ENCODE measurements around the gene SLC27A5.
"Not testable (repeated sequence)": the region's sequence is repeated elsewhere in the genome, so short reads cannot be mapped to it uniquely, and the experiment has no call there.

Gene SLC27A5

DNA sequence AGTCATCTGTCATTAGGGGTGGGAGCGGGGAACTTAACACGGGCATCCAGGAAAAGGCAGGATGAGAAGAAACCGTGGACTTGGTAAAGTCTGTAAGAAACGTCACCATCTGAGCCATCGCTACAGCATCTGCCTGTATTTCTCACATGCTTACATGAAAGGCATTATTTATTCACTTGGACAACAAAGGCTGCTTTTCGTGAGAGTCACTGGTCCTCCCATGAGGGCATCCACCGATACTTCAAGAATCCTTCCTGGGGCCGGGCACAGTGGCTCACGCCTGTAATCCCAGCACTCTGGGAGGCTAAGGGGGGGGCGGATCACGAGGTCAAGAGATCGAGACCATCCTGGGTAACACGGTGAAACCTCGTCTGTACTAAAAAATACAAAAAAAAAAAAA lies 19.5 kb downstream of the SLC27A5 start:
- DNase-seq = no peak

DNA sequence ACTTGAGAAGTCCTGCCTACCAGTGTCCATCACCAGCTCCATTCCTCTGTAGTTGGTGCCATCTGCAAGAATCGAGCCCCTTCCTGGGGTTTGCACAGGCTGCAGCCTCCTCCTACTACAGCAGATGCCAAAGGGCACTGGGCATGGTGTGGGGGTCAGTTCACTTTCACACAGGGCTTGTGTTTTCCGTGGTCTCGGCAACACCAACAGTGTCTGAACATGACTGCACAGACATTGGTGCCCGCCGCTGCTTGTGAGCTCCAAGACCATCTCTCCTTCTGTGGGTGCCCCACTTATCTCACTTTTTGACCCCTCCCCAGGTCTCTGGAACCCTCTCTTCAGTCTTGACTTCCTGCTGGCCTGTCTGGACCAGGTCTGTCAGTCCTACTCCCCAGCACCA lies 20.4 kb downstream of the SLC27A5 start:
- DNase-seq = no peak

DNA sequence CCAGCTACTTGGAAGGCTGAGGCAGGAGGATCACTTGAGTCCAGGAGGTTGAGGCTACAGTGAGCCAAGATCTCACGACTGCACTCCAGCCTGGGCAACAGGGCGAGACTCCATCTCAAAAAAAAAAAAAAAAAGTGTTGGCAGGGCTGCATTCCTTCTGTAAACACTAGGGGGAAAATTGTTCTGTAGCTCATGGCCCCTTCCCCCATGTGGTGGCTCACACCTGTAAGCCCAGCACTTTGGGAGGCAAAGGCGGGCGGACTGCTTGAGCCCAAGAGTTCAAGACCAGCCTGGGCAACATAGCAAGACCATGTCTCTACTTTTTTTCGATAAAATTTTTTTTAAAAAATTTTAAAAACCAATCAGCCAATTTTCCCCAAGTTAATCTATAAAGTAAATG lies 27.4 kb downstream of the SLC27A5 start:
- DNase-seq = not testable (repeated sequence)

DNA sequence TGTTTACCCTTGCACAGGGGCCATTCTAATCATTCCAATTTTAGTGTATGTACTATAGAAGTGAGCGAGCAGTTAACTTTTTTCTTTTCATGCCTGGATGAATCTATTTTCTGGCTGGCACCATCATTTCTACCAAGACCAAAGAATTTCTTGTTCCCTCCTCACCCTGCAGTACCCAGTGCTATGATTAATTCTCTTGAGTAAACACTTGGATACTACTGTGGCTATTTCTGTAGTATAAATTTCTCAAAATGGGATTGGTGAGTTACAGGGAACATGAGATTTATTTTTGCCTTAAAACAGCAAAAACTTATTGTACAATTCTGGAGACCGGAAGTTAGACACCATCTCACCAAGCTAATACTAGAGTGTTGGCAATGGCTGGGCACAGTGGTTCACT lies 28.0 kb downstream of the SLC27A5 start:
- DNase-seq = no peak

DNA sequence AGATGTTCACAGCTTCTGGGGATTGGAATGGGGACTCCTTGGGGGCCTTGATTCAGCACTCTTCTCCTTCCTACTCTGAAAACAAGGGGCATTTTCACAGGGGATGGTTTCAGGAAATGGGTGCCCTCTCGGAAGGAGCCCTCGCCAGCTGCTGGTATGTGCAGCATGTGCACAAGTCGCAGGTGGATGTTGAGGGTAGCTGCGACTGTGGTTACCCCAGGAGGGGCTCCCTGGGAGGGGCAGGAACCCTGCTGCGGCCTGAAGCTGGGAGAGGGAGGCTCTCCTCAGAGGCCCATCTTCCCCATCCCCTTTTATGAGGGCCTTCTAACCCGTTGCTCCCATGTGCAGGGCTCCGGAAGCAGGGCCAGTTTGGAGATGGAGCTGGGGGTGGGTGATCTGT lies 29.4 kb downstream of the SLC27A5 start:
- DNase-seq = no peak

DNA sequence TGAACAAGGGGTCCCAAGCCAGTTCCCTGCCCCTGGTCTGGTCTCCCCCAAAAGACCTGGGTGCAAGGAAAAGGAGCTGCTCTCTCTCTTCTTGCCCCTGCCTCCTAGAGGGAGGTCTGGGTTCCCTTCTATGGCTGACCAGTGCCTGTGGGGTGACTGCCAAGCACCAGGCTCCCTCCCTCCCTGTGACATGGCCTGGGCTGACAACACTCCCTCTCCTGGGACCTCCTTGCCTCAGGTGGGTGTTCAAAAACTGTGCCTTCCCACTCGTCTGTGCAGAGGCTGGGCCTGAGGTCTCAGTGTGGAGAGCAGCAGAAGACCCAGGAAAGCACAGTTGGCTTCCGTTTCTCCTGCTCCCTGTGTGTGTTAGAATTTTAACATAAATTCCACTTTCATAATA lies 31.0 kb downstream of the SLC27A5 start:
- no peak for DNase-seq

DNA sequence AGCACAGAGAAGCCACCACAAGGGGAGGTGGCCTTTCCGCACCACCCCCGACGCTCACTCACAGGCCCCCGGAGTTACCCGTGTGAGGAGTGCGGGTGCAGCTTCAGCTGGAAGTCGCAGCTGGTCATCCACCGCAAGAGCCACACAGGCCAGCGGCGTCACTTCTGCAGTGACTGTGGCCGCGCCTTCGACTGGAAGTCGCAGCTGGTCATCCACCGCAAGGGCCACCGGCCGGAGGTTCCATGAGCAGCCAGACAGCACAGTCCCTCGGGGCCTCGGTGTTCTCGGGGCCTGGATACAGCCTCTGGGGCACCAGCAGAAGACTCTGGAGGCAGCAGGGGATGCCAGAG lies 31.3 kb downstream of the SLC27A5 start:
- DNase-seq = no peak

DNA sequence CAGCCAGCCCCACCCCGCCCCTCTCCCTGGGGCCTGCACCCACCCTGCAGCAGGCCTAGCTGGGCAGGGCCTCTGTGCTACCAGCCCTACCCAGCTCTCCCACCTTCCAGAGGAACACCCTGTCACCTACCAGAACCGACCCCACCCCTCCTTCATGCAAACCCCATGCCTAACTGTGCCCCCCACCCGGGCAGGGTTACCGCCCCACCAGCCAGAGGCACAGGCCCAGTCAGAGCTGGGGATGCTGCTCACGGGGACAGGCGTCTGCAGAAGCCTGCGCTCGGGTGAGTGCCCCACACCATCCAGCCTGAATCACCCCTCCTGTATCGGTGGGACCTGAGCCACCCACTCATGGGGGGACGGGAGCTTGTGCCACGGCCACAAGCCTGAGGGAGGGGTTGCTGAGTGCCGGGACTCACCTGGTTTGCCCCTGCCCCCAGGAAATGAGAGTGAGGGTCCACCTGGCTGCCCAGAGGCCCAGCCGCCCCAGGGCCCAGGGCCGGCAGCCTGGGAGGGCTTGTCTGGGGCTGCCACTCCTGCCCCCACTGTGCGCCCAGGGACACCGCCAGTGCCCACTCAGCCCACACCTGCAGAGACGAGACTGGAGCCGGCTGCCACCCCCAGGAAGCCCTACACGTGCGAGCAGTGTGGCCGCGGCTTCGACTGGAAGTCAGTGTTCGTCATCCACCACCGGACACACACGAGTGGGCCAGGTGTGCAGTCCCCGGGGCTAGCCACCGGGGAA lies 31.9 kb downstream of the SLC27A5 start:
- no peak for DNase-seq

DNA sequence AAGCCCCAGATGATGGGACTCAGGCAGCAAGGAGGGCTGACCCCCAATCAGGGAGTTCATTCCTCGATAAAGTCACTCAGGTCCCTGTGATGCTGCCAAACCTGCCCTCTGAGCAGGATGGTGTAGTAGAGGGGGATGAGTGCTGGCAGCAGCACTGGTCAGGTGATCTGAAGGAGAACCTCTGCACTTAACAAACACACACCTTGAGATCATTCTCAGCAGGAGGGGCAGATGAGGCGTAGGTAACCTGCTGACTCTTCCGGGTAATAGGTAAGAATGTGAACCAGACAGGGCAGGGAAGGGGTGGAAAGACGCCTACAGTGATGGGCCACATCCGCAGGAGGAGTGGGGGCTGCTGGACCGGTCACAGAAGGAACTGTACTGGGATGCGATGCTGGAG lies 32.5 kb downstream of the SLC27A5 start:
- DNase-seq = no peak

DNA sequence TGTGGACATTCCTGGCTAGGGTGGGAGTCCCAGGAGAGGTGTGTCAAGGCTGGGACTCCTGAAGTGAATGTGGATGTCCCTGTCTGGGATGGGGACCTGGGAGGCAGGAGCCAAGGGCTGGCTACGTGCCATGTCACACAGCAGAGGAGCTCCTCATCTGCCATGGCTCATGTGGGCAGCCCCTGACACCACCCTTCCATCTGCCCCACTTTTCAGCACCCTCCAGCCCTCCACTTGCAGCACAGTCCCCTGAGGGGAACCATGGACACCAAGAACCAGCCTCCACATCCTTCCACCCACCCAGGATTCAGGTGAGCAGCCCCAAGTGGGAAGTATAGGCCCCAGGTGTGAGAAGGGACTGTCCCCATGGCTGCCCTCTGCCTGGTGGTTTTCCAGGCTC lies 33.9 kb downstream of the SLC27A5 start:
- DNase-seq = no peak

DNA sequence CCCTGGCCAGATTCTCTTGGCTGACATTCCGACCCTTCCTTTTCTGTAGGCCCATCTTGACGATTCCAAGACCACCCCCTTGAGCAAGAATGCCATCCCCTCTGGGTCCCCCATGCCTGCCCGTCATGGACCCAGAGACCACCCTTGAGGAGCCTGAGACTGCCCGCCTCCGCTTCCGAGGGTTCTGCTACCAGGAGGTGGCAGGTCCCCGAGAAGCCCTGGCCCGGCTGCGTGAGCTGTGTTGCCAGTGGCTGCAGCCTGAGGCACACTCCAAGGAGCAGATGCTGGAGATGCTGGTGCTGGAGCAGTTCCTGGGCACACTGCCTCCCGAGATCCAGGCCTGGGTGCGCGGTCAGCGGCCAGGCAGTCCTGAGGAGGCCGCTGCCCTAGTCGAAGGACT lies 34.7 kb downstream of the SLC27A5 start:
- DNase-seq = peak; percentile 50

DNA sequence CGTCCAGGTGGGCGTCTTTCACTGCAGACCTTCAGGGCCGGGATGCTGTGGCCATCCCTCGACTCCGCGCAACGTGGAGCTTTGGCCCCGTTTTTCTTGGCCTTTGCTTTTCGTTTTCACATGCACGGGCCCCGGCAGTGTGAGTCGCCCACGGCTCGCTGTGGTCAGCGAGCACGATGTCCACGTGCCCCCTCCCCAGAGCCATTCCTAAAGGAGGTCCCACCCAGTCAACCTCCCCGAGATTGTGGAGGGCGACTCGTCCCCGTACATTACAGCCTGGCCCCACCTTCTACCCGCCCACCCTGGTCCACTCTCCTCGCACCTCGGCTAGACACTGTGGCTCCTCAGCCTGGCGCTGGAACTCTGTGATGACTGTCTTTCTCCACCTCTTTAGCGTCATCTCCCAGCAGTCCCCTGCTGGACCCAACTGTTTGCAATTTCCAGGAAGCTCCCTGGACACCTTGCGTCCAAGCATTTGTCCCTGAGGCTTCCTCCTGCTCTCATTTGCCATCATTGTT lies 35.2 kb downstream of the SLC27A5 start:
- DNase-seq = peak; percentile 57

DNA sequence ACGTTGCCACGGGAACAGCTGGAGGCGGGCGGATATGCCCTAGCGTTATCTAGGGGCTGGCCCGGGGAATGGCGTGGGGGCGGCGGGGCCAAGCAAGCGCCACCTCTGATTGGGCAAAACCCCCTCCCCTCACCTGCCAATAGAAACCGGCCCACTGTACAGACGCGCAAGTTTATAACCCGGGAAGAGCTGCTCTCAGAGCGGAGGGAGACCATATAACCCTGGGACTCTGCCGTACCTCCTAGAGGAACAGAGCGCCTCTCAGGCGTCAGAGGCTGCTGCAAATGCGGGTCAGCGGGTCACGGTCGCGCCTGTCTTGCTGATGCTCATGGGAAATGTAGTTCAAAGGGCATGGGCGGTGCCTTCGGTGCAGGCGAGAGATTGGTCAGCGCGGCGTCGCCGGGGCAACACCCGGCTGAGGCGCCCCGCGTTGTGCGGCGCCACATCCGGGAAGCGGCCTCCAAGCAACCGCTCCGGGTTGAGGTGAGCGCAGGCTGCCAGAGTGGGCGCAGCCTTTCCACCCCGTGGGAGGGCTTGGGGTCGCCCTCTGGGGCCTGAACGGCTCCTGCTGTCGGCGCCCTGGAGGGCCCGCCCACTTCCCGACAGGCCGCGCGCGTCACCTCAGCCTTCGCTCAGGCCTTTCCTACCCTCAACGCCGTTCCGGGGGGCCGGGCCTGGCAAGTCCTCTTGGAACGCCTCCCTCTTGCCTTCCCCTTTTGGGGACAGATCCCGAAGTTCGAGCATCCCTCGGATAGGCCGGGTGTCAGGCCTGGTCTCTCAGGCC lies 35.9 kb downstream of the SLC27A5 start, which contains the start of gene ZNF446:
ZNF446 (plus strand) TSS at position 639 of the 784 bp plus-strand sequence. CDS start 867 bp downstream, outside the sequence.
- DNase-seq = peak; percentile 98

DNA sequence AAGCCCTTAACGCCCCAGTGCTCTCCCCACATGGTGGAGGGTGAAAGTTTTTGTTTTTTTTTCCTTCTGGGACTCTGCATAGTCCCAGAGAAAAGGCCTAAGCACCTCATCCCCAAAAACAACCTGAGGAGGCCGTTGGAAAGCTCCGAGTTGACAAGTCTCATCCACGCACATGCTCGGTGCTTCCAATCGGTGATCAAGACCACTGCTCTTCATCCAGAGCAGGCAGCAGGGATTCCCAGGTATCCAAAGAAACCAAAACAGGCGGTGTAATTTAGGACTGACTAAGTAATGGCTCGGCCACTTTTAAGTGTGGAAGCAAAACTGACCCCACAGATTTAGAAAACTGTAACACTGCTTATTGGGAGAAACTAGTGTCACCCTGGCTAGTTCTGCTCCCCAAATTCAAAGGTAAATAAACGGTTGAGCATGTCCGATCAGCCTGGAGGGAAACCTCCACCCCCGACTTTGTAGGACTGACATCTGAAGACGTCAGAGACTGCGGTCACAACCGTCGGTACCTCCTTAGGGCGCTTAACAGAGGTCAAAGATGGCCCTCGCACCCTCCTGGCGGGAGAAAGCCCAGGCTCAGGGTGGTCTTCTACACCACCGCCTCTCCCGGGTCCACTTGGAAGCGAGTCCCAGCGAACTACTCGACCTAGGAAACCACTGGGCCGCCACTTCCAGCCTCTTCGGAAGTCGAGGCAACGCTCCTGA lies 36.6 kb downstream of the SLC27A5 start:
- DNase-seq = peak; percentile 51

DNA sequence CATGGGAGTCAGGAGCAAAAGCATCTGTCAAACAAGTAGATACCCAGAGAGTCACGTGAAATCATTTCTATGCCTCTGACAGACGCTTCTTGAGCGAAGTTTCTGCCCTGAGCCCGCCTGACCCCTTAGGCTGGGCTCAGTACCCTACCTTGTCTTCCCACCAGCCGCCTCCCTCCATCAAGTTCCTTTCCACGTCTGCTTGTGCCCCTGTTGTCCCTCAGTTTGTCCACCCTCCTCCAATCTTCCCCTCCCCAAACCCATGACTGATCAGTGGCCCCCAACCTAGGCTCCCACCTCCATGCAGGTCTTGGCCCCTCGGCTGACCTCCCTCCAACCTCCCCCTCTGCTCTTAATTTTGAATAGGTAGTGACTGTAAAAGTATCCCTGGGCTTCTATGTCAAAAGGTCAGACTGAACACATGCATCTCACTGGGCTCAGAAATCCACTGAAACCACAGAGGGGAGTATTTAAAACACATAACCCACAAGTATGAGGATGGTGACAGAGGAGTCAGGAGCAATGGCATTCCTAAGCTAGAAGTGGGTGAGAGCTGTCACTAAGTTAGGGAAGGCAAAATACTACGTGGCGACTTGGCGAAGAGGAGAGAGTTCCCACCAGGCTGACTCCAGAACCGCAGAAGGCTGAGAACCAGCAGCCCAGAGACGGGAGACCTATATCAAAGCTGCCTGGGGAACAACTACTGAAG lies 37.3 kb downstream of the SLC27A5 start:
- DNase-seq = peak; percentile 51

DNA sequence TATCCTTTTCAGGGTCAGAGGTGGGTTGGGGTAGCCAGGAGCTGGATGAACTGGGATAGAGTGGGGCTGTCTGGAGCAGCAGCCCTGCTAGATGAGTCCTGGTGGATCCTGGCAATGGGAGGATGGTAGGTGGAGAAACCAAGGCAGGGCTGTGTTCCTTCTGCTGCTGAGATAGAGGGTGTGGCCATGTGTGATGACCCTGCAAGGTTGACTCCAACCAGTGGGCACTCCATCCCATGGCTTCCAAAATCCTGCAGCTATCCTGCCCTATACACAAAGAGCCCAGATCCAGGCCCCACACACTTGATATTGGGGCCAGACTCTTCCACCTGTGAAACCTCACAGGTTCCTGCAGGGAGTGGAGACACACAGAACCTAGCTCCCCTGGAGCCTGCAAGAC lies 38.0 kb downstream of the SLC27A5 start:
- no peak for DNase-seq

DNA sequence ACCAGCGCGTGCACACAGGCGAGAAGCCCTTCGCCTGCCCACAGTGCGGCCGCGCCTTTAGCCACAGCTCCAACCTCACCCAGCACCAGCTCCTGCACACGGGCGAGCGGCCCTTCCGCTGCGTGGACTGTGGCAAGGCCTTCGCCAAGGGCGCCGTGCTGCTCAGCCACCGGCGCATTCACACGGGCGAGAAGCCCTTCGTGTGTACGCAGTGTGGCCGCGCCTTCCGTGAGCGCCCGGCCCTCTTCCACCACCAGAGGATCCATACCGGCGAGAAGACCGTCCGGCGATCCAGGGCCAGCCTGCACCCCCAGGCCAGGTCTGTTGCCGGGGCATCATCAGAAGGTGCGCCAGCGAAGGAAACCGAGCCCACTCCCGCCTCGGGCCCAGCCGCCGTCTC lies 40.1 kb downstream of the SLC27A5 start:
- DNase-seq = no peak

DNA sequence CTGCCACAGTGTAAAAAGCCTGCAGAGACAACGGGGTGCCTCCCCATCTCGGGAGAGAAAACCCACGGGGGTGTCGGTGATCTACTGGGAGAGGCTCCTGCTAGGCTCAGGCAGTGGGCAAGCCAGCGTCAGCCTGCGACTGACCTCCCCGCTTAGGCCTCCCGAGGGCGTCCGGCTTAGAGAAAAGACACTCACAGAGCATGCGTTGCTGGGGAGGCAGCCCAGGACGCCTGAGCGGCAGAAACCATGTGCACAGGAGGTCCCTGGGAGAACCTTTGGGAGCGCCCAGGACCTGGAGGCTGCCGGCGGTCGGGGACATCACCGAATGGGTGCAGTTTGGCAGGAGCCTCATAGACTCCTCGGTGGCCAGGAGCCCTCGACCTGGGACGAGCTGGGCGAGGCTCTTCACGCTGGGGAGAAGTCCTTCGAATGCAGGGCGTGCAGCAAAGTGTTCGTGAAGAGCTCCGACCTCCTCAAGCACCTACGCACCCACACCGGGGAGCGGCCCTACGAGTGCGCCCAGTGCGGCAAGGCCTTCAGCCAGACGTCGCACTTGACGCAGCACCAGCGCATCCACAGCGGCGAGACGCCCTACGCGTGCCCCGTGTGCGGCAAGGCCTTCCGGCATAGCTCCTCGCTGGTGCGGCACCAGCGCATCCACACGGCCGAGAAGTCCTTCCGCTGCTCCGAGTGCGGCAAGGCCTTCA lies 40.8 kb downstream of the SLC27A5 start:
- not testable (repeated sequence) for DNase-seq

DNA sequence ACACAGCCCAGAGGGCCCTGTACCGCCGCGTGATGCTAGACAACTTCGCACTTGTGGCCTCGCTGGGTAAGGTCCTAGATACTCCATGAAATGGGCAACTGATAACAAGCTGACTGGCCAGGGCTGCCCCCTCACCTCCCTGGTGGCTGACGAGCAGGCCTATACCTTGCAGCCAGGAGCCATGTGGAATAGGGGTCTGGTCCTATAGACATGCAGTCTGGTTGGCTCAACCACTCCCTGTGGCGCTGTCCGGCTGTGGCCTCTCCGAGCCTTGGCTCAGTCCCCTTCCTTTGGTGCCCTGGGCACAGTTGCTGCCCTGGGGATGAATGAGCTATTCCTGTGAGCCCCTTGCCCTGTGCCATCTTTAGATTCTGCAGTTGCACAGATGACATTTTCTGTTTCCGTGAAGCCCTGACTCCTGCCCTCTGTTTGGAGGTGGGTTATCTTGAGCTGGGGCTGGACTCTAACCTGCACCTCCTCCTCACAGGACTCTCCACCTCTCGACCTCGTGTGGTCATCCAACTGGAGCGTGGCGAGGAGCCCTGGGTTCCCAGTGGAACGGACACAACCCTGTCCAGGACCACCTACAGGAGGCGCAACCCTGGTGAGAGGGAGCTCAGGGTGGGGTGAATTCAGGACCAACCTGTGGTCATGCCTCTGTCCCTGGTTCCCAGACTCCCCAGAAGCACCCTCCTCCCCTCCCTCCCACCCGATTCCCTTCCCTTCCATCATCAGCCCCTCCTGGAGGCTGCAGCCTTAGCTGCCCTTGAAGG lies 42.4 kb downstream of the SLC27A5 start:
- DNase-seq = no peak

DNA sequence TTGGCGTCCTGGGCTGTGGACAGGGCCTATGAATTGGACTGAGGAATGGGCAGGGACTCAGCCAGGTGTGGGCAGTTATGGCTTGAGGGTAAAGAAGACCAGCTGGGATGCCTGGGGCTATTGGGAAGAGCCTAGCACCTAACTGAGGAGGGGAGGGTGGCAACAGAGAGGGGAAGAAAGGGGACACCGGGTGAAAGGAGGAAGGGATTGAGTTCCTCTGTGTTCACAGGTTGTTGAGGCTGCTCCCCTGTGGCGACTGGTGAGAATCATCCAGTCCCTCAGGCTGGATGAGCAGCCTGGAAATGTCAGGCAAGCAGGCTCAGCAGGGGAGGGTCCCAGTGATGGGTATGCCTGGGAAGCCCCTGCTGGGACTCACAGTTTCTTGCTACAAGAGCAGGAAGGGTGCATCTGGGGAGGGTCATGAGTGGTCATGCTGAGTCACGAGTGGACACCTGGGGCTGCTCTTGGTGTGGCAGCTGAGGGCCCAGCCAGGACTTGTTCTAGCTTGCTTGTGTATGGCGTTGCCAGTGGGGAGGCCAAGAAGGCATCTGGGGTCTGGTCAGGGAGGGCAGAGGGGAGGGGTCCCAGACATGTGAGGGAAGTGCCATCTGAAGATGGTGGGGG lies 43.5 kb downstream of the SLC27A5 start:
- DNase-seq = no peak
